DOHH2 (cell line): ENCODE measurements around the gene SYDE1.

Experiments used
- H3F3A ChIP-seq: fragments of 200-600 bp; sonication (generic), shearing (Covaris generic); 2 replicates; pipeline ENCODE4 v1.6.0; 2016; ENCODE audit warnings: antibody characterized with exemption, mild to moderate bottlenecking; ENCODE audit not compliant: control insufficient read depth, insufficient read depth
- H3K27ac ChIP-seq: fragments of 200-600 bp; sonication (generic); 2 replicates; pipeline ENCODE4 v1.5.1; 2014; ENCODE audit warnings: low read depth, mild to moderate bottlenecking, low read length, moderate library complexity
- H3K27me3 ChIP-seq: fragments of 200-600 bp; sonication (generic); 2 replicates; pipeline ENCODE4 v1.6.1; 2014; ENCODE audit warnings: mild to moderate bottlenecking, low read length, mixed read lengths; ENCODE audit not compliant: control insufficient read depth
- H3K36me3 ChIP-seq: fragments of 200-600 bp; sonication (generic); 2 replicates; pipeline ENCODE4 v1.6.1; 2014; ENCODE audit warnings: mild to moderate bottlenecking, low read length, moderate library complexity, mixed read lengths; ENCODE audit not compliant: control insufficient read depth
- H3K4me1 ChIP-seq: fragments of 200-600 bp; sonication (generic); 2 replicates; pipeline ENCODE4 v1.6.1; 2014; ENCODE audit warnings: mild to moderate bottlenecking, low read length, mixed read lengths; ENCODE audit not compliant: control insufficient read depth
- H3K4me2 ChIP-seq: fragments of 200-600 bp; sonication (generic); 2 replicates; pipeline ENCODE4 v1.6.0; 2014; ENCODE audit warnings: mild to moderate bottlenecking, low read length, moderate library complexity
- H3K4me3 ChIP-seq: fragments of 200-600 bp; sonication (generic); 2 replicates; pipeline ENCODE4 v1.5.1; 2014; ENCODE audit warnings: mild to moderate bottlenecking, low read length, mixed read lengths
- H3K79me2 ChIP-seq: fragments of 200-600 bp; sonication (generic); 2 replicates; pipeline ENCODE4 v1.6.1; 2014; ENCODE audit warnings: mild to moderate bottlenecking, low read length, mixed read lengths; ENCODE audit not compliant: control insufficient read depth
- H3K9me2 ChIP-seq: fragments of 200-600 bp; sonication (generic); replicated peaks from 2 replicates; pipeline ENCODE4 v1.6.1; 2014; ENCODE audit warnings: mild to moderate bottlenecking, low read length, mixed read lengths; ENCODE audit not compliant: control insufficient read depth
- H3K9me3 ChIP-seq: fragments of 200-600 bp; sonication (generic); 2 replicates; pipeline ENCODE4 v1.6.1; 2014; ENCODE audit warnings: antibody characterized with exemption, low read length, mixed read lengths; ENCODE audit not compliant: control insufficient read depth, insufficient read depth
- H4K20me1 ChIP-seq: fragments of 200-600 bp; sonication (generic); 2 replicates; pipeline ENCODE4 v1.6.0; 2014; ENCODE audit warnings: low read depth, mild to moderate bottlenecking, antibody characterized with exemption, low read length, moderate library complexity; ENCODE audit not compliant: control insufficient read depth, insufficient read depth
- EZH2phosphoT487 ChIP-seq: fragments of 200-600 bp; sonication (generic); IDR thresholded peaks from 2 replicates; pipeline ENCODE4 v1.6.1; 2017; ENCODE audit warnings: borderline replicate concordance, mild to moderate bottlenecking, antibody characterized with exemption, low read length, moderate library complexity, mixed read lengths
- TF ChIP-seq, protein P1 (sequence below): fragments of 200-600 bp; sonication (generic); IDR thresholded peaks from one replicate; pipeline ENCODE4 v1.5.1; 2014; ENCODE audit warnings: antibody characterized with exemption, mild to moderate bottlenecking, low read depth, low read length; ENCODE audit not compliant: poor library complexity, severe bottlenecking

SYDE1 gene

DNA sequence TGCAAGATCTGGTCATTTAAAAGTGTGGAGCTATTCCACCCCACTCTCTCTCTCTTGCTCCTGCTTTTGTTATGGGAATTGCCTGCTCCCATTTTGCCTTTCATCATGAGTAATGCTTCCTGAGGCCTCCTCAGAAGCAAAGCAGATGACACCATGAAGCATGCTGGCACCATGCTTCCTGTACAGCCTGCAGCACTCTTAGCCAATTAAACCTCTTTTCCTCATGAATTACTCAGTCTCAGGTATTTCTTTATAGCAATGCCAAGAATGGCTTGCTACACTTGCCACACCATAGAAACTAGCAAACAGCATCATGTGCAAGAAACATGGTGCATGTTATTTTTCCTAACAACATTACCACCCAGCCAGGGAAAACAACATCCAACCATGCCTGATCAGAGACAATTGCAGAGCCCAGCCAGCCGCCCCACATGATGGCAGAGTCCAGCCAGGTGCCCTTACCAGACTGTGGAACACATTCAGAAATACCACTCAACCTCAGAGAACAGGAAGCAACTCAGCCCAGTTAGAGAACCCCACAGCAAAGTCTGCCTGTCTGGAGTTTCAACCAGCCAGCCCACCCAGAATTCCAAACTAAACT is 36.9 kb downstream of the SYDE1 start:
- no peaks in the 10 kb centered on the region for H3K27me3 ChIP-seq
- TF ChIP-seq, protein P1, sequence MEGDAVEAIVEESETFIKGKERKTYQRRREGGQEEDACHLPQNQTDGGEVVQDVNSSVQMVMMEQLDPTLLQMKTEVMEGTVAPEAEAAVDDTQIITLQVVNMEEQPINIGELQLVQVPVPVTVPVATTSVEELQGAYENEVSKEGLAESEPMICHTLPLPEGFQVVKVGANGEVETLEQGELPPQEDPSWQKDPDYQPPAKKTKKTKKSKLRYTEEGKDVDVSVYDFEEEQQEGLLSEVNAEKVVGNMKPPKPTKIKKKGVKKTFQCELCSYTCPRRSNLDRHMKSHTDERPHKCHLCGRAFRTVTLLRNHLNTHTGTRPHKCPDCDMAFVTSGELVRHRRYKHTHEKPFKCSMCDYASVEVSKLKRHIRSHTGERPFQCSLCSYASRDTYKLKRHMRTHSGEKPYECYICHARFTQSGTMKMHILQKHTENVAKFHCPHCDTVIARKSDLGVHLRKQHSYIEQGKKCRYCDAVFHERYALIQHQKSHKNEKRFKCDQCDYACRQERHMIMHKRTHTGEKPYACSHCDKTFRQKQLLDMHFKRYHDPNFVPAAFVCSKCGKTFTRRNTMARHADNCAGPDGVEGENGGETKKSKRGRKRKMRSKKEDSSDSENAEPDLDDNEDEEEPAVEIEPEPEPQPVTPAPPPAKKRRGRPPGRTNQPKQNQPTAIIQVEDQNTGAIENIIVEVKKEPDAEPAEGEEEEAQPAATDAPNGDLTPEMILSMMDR = no peak
- TF ChIP-seq EZH2phosphoT487 = no peak
- H3K4me1 ChIP-seq = no peaks in the 10 kb centered on the region
- H3K9me2 ChIP-seq = no peaks in the 10 kb centered on the region
- no peak overlapping the region for H3K27ac ChIP-seq
- no peak overlapping the region for H3K4me2 ChIP-seq
- H3K79me2 ChIP-seq = no peaks in the 10 kb centered on the region
- H3F3A ChIP-seq = no peaks in the 10 kb centered on the region
- H4K20me1 ChIP-seq = no peaks in the 10 kb centered on the region
- no peak overlapping the region for H3K4me3 ChIP-seq
- peaks cover 5% of the 10 kb centered on the region for H3K9me3 ChIP-seq
- no peaks in the 10 kb centered on the region for H3K36me3 ChIP-seq

DNA sequence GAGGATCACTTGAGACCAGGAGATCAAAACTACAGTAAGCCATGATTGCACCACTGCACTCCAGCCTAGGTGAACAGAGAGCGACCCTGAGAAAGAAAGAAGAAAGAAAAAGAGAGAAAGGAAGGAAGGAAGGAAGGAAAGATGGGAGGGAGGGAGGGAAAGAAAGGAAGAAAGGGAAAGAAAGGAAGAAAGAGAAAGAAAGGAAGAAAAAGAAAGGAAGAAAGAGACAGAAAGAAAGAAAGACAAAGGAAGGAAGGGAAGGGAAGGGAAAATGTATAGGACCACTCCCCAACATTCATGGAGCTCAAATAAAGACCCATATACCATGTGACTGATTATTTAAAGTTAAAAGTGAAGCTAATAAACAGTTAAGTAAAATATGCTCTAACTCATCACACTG is 39.9 kb downstream of the SYDE1 start:
- H3F3A ChIP-seq = no peaks in the 10 kb centered on the region
- no peaks in the 10 kb centered on the region for H4K20me1 ChIP-seq
- H3K27me3 ChIP-seq = no peaks in the 10 kb centered on the region
- H3K4me2 ChIP-seq = no peak overlapping the region
- no peaks in the 10 kb centered on the region for H3K9me3 ChIP-seq
- H3K36me3 ChIP-seq = no peaks in the 10 kb centered on the region
- H3K9me2 ChIP-seq = no peaks in the 10 kb centered on the region
- no peak overlapping the region for H3K4me3 ChIP-seq
- no peaks in the 10 kb centered on the region for H3K4me1 ChIP-seq
- no peak overlapping the region for H3K27ac ChIP-seq
- TF ChIP-seq, protein P1 = no peak
- TF ChIP-seq EZH2phosphoT487 = no peak
- H3K79me2 ChIP-seq = no peaks in the 10 kb centered on the region

GRCh38 chr19:15149737-15150136 is 42.5 kb downstream of the SYDE1 start:
- Histone ChIP-seq H3K4me2 (no peak overlapping the region), H3K79me2 (no peaks in the 10 kb centered on the region), H3F3A (no peaks in the 10 kb centered on the region), H3K9me3 (peaks cover 7% of the 10 kb centered on the region), H3K4me1 (no peaks in the 10 kb centered on the region), H3K36me3 (no peaks in the 10 kb centered on the region), H4K20me1 (no peaks in the 10 kb centered on the region), H3K4me3 (no peak overlapping the region), H3K27me3 (peaks cover 2% of the 10 kb centered on the region; the same call in 1 of the 2 replicates), H3K27ac (no peak overlapping the region), H3K9me2 (no peaks in the 10 kb centered on the region)
- TF ChIP-seq, protein P1 = no peak
- no peak for TF ChIP-seq EZH2phosphoT487
